BJ (cell line): ENCODE data around the gene NCOA3. TPM values are rescaled to one million over a fixed set of nuclear protein-coding genes. Genes with fewer than 3 reads are reported as not detected.

Experiments used
- polyA plus RNA-seq: library from polyadenylated mRNA; depleted of rRNA; stranded (reverse); fragments of >200 nt; gene quantifications from 2 replicates; pipeline ENCODE4 v1.2.3, GENCODE V29; 2011; rRNA removed
- small RNA-seq: library from RNA; depleted of rRNA; stranded (forward); fragments of <200 nt; gene quantifications from one replicate; pipeline ENCODE3, GENCODE V24; 2012; ENCODE audit warnings: low replicate concordance, low read depth; ENCODE audit not compliant: insufficient read length

The NCOA3 gene
- polyA plus RNA-seq, 1 experiment = 23.6 TPM

Small RNA genes within 50 kb of the gene (small RNA-seq; reads per million reads assigned to genes)
- gene RNU6-497P = not detected
- gene RNU6-563P = not detected

Other genes starting within 250 kb of the NCOA3 start
- gene ZMYND8, start 145.2 kb upstream of the NCOA3 start, polyA plus RNA-seq = 11.8 and 12.7 TPM in 2 replicates